GM23338 (cell line): Measurements from ENCODE around the gene WDR17. TPM values are rescaled to one million over a fixed set of nuclear protein-coding genes. Genes with fewer than 3 reads are reported as not detected.

Experiments
- ATAC-seq: fragments of 200-7000 bp; cut with Tn5 transposase; 3 replicates; pipeline ENCODE4 v1.9.1; 2020
- DNase-seq: peaks from one replicate; pipeline ENCODE4 v3.0.0-alpha.2; 2015; ENCODE audit warnings: low spot score
- H2AFZ ChIP-seq: fragments of 200-600 bp; sonication (generic); 2 replicates; pipeline ENCODE4 v1.8.0; 2016; ENCODE audit warnings: antibody characterized with exemption, mild to moderate bottlenecking, moderate library complexity
- H3F3A ChIP-seq: fragments of 200-600 bp; sonication (generic); replicated peaks from 2 replicates; pipeline ENCODE4 v1.8.0; 2017; ENCODE audit warnings: antibody characterized with exemption, mixed run types, low read depth
- H3K27ac ChIP-seq: fragments of 200-600 bp; sonication (generic); 2 replicates; pipeline ENCODE4 v1.6.1; 2016; ENCODE audit warnings: low read depth
- H3K27me3 ChIP-seq: fragments of 200-600 bp; sonication (generic); 2 replicates; pipeline ENCODE4 v1.8.0; 2016; ENCODE audit warnings: mild to moderate bottlenecking, mixed run types, moderate library complexity; ENCODE audit not compliant: insufficient read depth
- H3K36me3 ChIP-seq: fragments of 200-600 bp; sonication (generic); 2 replicates; pipeline ENCODE4 v1.8.0; 2016; ENCODE audit warnings: mild to moderate bottlenecking; ENCODE audit not compliant: insufficient read depth
- H3K4me1 ChIP-seq: fragments of 200-600 bp; sonication (generic); 2 replicates; pipeline ENCODE4 v1.8.0; 2016; ENCODE audit warnings: mild to moderate bottlenecking, moderate library complexity; ENCODE audit not compliant: insufficient read depth
- H3K4me2 ChIP-seq: fragments of 200-600 bp; sonication (generic); 2 replicates; pipeline ENCODE4 v1.7.1; 2017; ENCODE audit warnings: mixed run types
- H3K4me3 ChIP-seq: fragments of 200-600 bp; sonication (generic); 2 replicates; pipeline ENCODE4 v1.6.1; 2016; ENCODE audit warnings: mixed run types
- H3K79me2 ChIP-seq: fragments of 200-600 bp; sonication (generic); replicated peaks from 2 replicates; pipeline ENCODE4 v1.8.0; 2017; ENCODE audit warnings: mild to moderate bottlenecking; ENCODE audit not compliant: insufficient read depth
- H3K9me2 ChIP-seq: fragments of 200-600 bp; sonication (generic); 2 replicates; pipeline ENCODE4 v1.8.0; 2017; ENCODE audit not compliant: insufficient read depth
- H4K20me1 ChIP-seq: fragments of 200-600 bp; sonication (generic); replicated peaks from 2 replicates; pipeline ENCODE4 v1.8.0; 2017; ENCODE audit warnings: mild to moderate bottlenecking; ENCODE audit not compliant: insufficient read depth
- H3K27ac Mint-ChIP-seq: 2 replicates; pipeline ENCODE4 v1.8.0; 2020; ENCODE audit warnings: inconsistent platforms, mild to moderate bottlenecking, moderate library complexity, mixed read lengths
- H3K27me3 Mint-ChIP-seq: 3 replicates; pipeline ENCODE4 v1.8.0; 2022; ENCODE audit warnings: low read depth, mild to moderate bottlenecking, moderate library complexity, mixed read lengths, inconsistent platforms; ENCODE audit not compliant: insufficient read depth, poor library complexity
- H3K36me3 Mint-ChIP-seq: 3 replicates; pipeline ENCODE4 v1.8.0; 2021; ENCODE audit warnings: low read depth, mild to moderate bottlenecking, inconsistent platforms, moderate library complexity, mixed read lengths
- H3K4me1 Mint-ChIP-seq: 3 replicates; pipeline ENCODE4 v1.8.0; 2020; ENCODE audit warnings: mild to moderate bottlenecking, inconsistent platforms, mixed read lengths
- H3K4me3 Mint-ChIP-seq: 3 replicates; pipeline ENCODE4 v1.8.0; 2021; ENCODE audit warnings: moderate library complexity, mild to moderate bottlenecking, inconsistent platforms, mixed read lengths
- H3K9me3 Mint-ChIP-seq: 3 replicates; pipeline ENCODE4 v1.8.0; 2020; ENCODE audit warnings: moderate library complexity, mild to moderate bottlenecking, inconsistent platforms, mixed read lengths
- CREB1 ChIP-seq: fragments of 250-450 bp; sonication (Bioruptor Pico); IDR thresholded peaks from 2 replicates; pipeline ENCODE4 v1.5.0; 2020; ENCODE audit warnings: low read depth, mild to moderate bottlenecking, moderate library complexity
- EZH2 ChIP-seq: fragments of 200-600 bp; sonication (generic); IDR thresholded peaks from one replicate; pipeline ENCODE4 v1.8.0; 2017; ENCODE audit warnings: antibody characterized with exemption, mild to moderate bottlenecking, low read depth; ENCODE audit not compliant: unreplicated experiment
- EZH2phosphoT487 ChIP-seq: fragments of 200-600 bp; sonication (generic); IDR thresholded peaks from one replicate; pipeline ENCODE4 v1.8.1; 2018; ENCODE audit warnings: antibody characterized with exemption; ENCODE audit not compliant: unreplicated experiment
- JUNB ChIP-seq: IDR thresholded peaks from one replicate; pipeline ENCODE4 v1.6.1; 2016; ENCODE audit warnings: antibody characterized with exemption; ENCODE audit not compliant: unreplicated experiment
- NANOG ChIP-seq: IDR thresholded peaks from 2 replicates; pipeline ENCODE4 v1.6.1; 2016; ENCODE audit warnings: antibody characterized with exemption, borderline replicate concordance
- POLR2AphosphoS5 ChIP-seq: IDR thresholded peaks from 2 replicates; pipeline ENCODE4 v1.6.1; 2016; ENCODE audit warnings: antibody characterized with exemption, low read depth
- STAT1 ChIP-seq: IDR thresholded peaks from one replicate; pipeline ENCODE4 v1.6.1; 2016; ENCODE audit warnings: antibody characterized with exemption; ENCODE audit not compliant: unreplicated experiment
- ZNF114 ChIP-seq: fragments of 250-450 bp; sonication (Bioruptor Pico); IDR thresholded peaks from 2 replicates; pipeline ENCODE4 v1.5.0; 2020; ENCODE audit warnings: mild to moderate bottlenecking, moderate library complexity
- ZNF331 ChIP-seq: fragments of 250-450 bp; sonication (Bioruptor Pico); IDR thresholded peaks from 2 replicates; pipeline ENCODE4 v1.5.0; 2020; ENCODE audit warnings: low read depth, mild to moderate bottlenecking, moderate library complexity
- polyA plus RNA-seq: library from polyadenylated mRNA; unstranded; fragments of >200 nt; fragmentation: Nextera tagmentation; extraction: Ambion mirVana; gene quantifications from 2 replicates; pipeline ENCODE4 v1.2.1, GENCODE V29; 2016
- total RNA-seq: library from RNA; depleted of rRNA; stranded (reverse); fragments of >200 nt; shearing (Covaris generic); gene quantifications from 2 replicates; pipeline ENCODE4 v1.2.3, GENCODE V29; 2014
- TF ChIP-seq, protein P1 (sequence below): IDR thresholded peaks from one replicate; pipeline ENCODE4 v1.6.1; 2018; ENCODE audit warnings: antibody characterized with exemption; ENCODE audit not compliant: unreplicated experiment
- TF ChIP-seq, protein P2 (sequence below): fragments of 250-450 bp; sonication (Bioruptor Pico); IDR thresholded peaks from 2 replicates; pipeline ENCODE4 v1.5.0; 2020; ENCODE audit warnings: mild to moderate bottlenecking, moderate library complexity
- TF ChIP-seq, protein P3 (sequence below), 2 experiments: fragments of 200-600 bp in 1 of 2; sonication (generic) in 1 of 2; conservative IDR thresholded peaks; 2 replicates each; pipeline versions ENCODE4 v1.5.1 to v1.6.1; 2016 to 2017; ENCODE audit warnings: antibody characterized with exemption in 2 of 2, low read depth in 2 of 2, mild to moderate bottlenecking in 2 of 2, moderate library complexity in 1 of 2
- TF ChIP-seq, protein P4 (sequence below): IDR thresholded peaks from 2 replicates; pipeline ENCODE4 v1.6.1; 2016; ENCODE audit warnings: antibody characterized with exemption

WDR17 gene
- total and polyA plus RNA-seq, 2 experiments from 2014 or later: 1.9 to 4.3 TPM

DNA sequence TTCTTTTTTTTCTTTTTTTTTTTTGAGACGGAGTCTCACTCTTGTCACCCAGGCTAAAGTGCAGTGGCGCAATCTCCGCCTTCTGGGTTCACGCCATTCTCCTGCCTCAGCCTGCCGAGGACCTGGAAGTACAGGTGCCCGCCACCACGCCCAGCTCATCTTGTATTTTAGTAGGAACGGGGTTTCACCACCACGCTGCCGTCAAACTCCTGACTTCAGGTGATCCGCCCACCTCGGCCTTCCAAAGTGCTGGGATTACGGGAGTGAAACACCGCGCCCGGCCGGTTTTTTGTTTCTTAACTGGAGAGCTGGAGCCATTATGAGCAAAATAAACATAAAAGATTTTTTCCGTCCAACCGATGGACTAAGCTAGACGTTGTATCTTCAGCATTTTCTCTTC is 1.9 kb upstream of the WDR17 start:
- Histone ChIP-seq H3K4me1 (peaks cover 10% of the 10 kb centered on the region; the same call in 1 of the 2 replicates), H3K27me3 (no peaks in the 10 kb centered on the region), H3K9me2 (no peaks in the 10 kb centered on the region), H3F3A (0 out of 2 replicates have a peak, but pooled peaks cover 5% of the 10 kb centered on the region), H3K79me2 (no peaks in the 10 kb centered on the region), H2AFZ (no peak overlapping the region), H3K4me3 (no peak overlapping the region), H3K4me2 (no peak overlapping the region), H3K27ac (no peak overlapping the region), H4K20me1 (no peaks in the 10 kb centered on the region), H3K36me3 (no peaks in the 10 kb centered on the region)
- ATAC-seq (no peak), DNase-seq (no peak)
- peaks cover 5% of the 10 kb centered on the region; the same call in 2 of the 3 replicates for H3K9me3 Mint-ChIP-seq
- H3K36me3 Mint-ChIP-seq: no peaks in the 10 kb centered on the region
- no peak overlapping the region for H3K27ac Mint-ChIP-seq
- TF ChIP-seq NANOG: no peak
- TF ChIP-seq, protein P1, sequence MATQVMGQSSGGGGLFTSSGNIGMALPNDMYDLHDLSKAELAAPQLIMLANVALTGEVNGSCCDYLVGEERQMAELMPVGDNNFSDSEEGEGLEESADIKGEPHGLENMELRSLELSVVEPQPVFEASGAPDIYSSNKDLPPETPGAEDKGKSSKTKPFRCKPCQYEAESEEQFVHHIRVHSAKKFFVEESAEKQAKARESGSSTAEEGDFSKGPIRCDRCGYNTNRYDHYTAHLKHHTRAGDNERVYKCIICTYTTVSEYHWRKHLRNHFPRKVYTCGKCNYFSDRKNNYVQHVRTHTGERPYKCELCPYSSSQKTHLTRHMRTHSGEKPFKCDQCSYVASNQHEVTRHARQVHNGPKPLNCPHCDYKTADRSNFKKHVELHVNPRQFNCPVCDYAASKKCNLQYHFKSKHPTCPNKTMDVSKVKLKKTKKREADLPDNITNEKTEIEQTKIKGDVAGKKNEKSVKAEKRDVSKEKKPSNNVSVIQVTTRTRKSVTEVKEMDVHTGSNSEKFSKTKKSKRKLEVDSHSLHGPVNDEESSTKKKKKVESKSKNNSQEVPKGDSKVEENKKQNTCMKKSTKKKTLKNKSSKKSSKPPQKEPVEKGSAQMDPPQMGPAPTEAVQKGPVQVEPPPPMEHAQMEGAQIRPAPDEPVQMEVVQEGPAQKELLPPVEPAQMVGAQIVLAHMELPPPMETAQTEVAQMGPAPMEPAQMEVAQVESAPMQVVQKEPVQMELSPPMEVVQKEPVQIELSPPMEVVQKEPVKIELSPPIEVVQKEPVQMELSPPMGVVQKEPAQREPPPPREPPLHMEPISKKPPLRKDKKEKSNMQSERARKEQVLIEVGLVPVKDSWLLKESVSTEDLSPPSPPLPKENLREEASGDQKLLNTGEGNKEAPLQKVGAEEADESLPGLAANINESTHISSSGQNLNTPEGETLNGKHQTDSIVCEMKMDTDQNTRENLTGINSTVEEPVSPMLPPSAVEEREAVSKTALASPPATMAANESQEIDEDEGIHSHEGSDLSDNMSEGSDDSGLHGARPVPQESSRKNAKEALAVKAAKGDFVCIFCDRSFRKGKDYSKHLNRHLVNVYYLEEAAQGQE: no peak
- no peak for TF ChIP-seq ZNF114 (CRISPR knock-in tag)
- TF ChIP-seq, protein P2, sequence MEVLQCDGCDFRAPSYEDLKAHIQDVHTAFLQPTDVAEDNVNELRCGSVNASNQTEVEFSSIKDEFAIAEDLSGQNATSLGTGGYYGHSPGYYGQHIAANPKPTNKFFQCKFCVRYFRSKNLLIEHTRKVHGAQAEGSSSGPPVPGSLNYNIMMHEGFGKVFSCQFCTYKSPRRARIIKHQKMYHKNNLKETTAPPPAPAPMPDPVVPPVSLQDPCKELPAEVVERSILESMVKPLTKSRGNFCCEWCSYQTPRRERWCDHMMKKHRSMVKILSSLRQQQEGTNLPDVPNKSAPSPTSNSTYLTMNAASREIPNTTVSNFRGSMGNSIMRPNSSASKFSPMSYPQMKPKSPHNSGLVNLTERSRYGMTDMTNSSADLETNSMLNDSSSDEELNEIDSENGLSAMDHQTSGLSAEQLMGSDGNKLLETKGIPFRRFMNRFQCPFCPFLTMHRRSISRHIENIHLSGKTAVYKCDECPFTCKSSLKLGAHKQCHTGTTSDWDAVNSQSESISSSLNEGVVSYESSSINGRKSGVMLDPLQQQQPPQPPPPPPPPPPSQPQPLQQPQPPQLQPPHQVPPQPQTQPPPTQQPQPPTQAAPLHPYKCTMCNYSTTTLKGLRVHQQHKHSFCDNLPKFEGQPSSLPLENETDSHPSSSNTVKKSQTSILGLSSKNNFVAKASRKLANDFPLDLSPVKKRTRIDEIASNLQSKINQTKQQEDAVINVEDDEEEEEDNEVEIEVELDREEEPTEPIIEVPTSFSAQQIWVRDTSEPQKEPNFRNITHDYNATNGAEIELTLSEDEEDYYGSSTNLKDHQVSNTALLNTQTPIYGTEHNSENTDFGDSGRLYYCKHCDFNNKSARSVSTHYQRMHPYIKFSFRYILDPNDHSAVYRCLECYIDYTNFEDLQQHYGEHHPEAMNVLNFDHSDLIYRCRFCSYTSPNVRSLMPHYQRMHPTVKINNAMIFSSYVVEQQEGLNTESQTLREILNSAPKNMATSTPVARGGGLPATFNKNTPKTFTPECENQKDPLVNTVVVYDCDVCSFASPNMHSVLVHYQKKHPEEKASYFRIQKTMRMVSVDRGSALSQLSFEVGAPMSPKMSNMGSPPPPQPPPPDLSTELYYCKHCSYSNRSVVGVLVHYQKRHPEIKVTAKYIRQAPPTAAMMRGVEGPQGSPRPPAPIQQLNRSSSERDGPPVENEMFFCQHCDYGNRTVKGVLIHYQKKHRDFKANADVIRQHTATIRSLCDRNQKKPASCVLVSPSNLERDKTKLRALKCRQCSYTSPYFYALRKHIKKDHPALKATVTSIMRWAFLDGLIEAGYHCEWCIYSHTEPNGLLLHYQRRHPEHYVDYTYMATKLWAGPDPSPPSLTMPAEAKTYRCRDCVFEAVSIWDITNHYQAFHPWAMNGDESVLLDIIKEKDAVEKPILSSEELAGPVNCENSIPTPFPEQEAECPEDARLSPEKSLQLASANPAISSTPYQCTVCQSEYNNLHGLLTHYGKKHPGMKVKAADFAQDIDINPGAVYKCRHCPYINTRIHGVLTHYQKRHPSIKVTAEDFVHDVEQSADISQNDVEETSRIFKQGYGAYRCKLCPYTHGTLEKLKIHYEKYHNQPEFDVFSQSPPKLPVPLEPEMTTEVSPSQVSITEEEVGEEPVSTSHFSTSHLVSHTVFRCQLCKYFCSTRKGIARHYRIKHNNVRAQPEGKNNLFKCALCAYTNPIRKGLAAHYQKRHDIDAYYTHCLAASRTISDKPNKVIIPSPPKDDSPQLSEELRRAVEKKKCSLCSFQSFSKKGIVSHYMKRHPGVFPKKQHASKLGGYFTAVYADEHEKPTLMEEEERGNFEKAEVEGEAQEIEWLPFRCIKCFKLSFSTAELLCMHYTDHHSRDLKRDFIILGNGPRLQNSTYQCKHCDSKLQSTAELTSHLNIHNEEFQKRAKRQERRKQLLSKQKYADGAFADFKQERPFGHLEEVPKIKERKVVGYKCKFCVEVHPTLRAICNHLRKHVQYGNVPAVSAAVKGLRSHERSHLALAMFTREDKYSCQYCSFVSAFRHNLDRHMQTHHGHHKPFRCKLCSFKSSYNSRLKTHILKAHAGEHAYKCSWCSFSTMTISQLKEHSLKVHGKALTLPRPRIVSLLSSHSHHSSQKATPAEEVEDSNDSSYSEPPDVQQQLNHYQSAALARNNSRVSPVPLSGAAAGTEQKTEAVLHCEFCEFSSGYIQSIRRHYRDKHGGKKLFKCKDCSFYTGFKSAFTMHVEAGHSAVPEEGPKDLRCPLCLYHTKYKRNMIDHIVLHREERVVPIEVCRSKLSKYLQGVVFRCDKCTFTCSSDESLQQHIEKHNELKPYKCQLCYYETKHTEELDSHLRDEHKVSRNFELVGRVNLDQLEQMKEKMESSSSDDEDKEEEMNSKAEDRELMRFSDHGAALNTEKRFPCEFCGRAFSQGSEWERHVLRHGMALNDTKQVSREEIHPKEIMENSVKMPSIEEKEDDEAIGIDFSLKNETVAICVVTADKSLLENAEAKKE (CRISPR knock-in tag): no peak
- TF ChIP-seq, protein P3, sequence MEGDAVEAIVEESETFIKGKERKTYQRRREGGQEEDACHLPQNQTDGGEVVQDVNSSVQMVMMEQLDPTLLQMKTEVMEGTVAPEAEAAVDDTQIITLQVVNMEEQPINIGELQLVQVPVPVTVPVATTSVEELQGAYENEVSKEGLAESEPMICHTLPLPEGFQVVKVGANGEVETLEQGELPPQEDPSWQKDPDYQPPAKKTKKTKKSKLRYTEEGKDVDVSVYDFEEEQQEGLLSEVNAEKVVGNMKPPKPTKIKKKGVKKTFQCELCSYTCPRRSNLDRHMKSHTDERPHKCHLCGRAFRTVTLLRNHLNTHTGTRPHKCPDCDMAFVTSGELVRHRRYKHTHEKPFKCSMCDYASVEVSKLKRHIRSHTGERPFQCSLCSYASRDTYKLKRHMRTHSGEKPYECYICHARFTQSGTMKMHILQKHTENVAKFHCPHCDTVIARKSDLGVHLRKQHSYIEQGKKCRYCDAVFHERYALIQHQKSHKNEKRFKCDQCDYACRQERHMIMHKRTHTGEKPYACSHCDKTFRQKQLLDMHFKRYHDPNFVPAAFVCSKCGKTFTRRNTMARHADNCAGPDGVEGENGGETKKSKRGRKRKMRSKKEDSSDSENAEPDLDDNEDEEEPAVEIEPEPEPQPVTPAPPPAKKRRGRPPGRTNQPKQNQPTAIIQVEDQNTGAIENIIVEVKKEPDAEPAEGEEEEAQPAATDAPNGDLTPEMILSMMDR (conservative IDR thresholded peaks at IDR 0.05; ENCODE audit: low read depth in 2 of 2): no peak
- no peak for TF ChIP-seq JUNB
- no peak for TF ChIP-seq EZH2phosphoT487
- TF ChIP-seq, protein P4, sequence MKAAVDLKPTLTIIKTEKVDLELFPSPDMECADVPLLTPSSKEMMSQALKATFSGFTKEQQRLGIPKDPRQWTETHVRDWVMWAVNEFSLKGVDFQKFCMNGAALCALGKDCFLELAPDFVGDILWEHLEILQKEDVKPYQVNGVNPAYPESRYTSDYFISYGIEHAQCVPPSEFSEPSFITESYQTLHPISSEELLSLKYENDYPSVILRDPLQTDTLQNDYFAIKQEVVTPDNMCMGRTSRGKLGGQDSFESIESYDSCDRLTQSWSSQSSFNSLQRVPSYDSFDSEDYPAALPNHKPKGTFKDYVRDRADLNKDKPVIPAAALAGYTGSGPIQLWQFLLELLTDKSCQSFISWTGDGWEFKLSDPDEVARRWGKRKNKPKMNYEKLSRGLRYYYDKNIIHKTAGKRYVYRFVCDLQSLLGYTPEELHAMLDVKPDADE: no peak
- TF ChIP-seq CREB1: no peak
- no peak for TF ChIP-seq POLR2AphosphoS5
- TF ChIP-seq ZNF331 (CRISPR knock-in tag): no peak
- no peak for TF ChIP-seq EZH2
- TF ChIP-seq STAT1: no peak
- no peak overlapping the region for H3K4me3 Mint-ChIP-seq
- H3K27me3 Mint-ChIP-seq: no peaks in the 10 kb centered on the region
- H3K4me1 Mint-ChIP-seq: peaks cover 10% of the 10 kb centered on the region; the same call in 2 of the 3 replicates
